Measurements from ENCODE around the gene CD83. TPM values are rescaled to one million over a fixed set of nuclear protein-coding genes. Genes with fewer than 3 reads are reported as not detected.

The CD83 gene
- total RNA-seq, 4 donors from 2014 or later: 0.82 to 4.8 (median 2.1) TPM

- H3K27me3 ChIP-seq: peaks cover 2% of the 10 kb centered on the region
- in situ Hi-C loops (cut with MboI; ENCODE audit: low pct_ligation_motif_present in 1 of 4, low pct_unique_long_range_greater_than_20kb in 1 of 4, low sequenced_read_pairs in 3 of 4) (no loop called here), intact Hi-C loops (cut with DNase I; ENCODE audit: low total_unique reads) (no loop called here)
- 32 to 49% methylated on average over 3 to 4 of the region's 4 CpGs for WGBS, 2 donors (ENCODE audit: low coverage in 1 of 2)
- H3K4me3 ChIP-seq: no peak overlapping the region
- H3K36me3 ChIP-seq: no peaks in the 10 kb centered on the region
- TF ChIP-seq POLR2AphosphoS5 (IDR thresholded peaks at IDR 0.05) (no peak), CTCF (IDR thresholded peaks at IDR 0.05) (no peak), EP300 (IDR thresholded peaks at IDR 0.05; ENCODE audit: low read depth) (no peak)
- H3K9me3 ChIP-seq: no peaks in the 10 kb centered on the region
- DNase-seq: no peak
- no peaks in the 10 kb centered on the region for H3K4me1 ChIP-seq
- no peak overlapping the region for H3K27ac ChIP-seq
Observed at GRCh38 chr6:14091339-14091978, 26.1 kb upstream of the CD83 start.

GRCh38 chr6:14092316-14092715 lies 25.3 kb upstream of the CD83 start:
- H3K4me1 ChIP-seq: no peaks in the 10 kb centered on the region
- no peak overlapping the region for H3K4me3 ChIP-seq
- in situ Hi-C loops (cut with MboI; ENCODE audit: low pct_ligation_motif_present in 1 of 4, low pct_unique_long_range_greater_than_20kb in 1 of 4, low sequenced_read_pairs in 3 of 4) (no loop called here), intact Hi-C loops (cut with DNase I; ENCODE audit: low total_unique reads) (no loop called here)
- TF ChIP-seq EP300 (IDR thresholded peaks at IDR 0.05; ENCODE audit: low read depth) (no peak), POLR2A (IDR thresholded peaks at IDR 0.05) (no peak), POLR2AphosphoS5 (IDR thresholded peaks at IDR 0.05) (no peak), CTCF (IDR thresholded peaks at IDR 0.05) (no peak)
- no peak for DNase-seq
- H3K27me3 ChIP-seq: peaks cover 2% of the 10 kb centered on the region
- H3K36me3 ChIP-seq: no peaks in the 10 kb centered on the region
- no peak overlapping the region for H3K27ac ChIP-seq
- WGBS, 2 donors (ENCODE audit: low coverage in 1 of 2): 80 to 90% methylated on average over 3 of the region's 3 CpGs
- no peaks in the 10 kb centered on the region for H3K9me3 ChIP-seq

GRCh38 chr6:14092838-14093789 lies 24.5 kb upstream of the CD83 start:
- TF ChIP-seq EP300 (IDR thresholded peaks at IDR 0.05; ENCODE audit: low read depth) (no peak), CTCF (IDR thresholded peaks at IDR 0.05) (no peak), POLR2AphosphoS5 (IDR thresholded peaks at IDR 0.05) (no peak), POLR2A (IDR thresholded peaks at IDR 0.05) (no peak)
- no peak overlapping the region for H3K4me3 ChIP-seq
- in situ Hi-C loops (cut with MboI; ENCODE audit: low pct_ligation_motif_present in 1 of 4, low pct_unique_long_range_greater_than_20kb in 1 of 4, low sequenced_read_pairs in 3 of 4): no loop called here
- WGBS, 2 donors (ENCODE audit: low coverage in 1 of 2): 66 to 78% methylated on average over 8 to 11 of the region's 11 CpGs
- no peaks in the 10 kb centered on the region for H3K4me1 ChIP-seq
- H3K27me3 ChIP-seq: peaks cover 2% of the 10 kb centered on the region
- H3K36me3 ChIP-seq: no peaks in the 10 kb centered on the region
- no peak overlapping the region for H3K27ac ChIP-seq
- no peak for DNase-seq
- intact Hi-C loops (cut with DNase I; ENCODE audit: low total_unique reads): no loop called here
- H3K9me3 ChIP-seq: no peaks in the 10 kb centered on the region

- H3K27me3 ChIP-seq: no peaks in the 10 kb centered on the region
- in situ Hi-C loops (cut with MboI; ENCODE audit: low pct_ligation_motif_present in 1 of 4, low pct_unique_long_range_greater_than_20kb in 1 of 4, low sequenced_read_pairs in 3 of 4) (no loop called here), intact Hi-C loops (cut with DNase I; ENCODE audit: low total_unique reads) (no loop called here)
- H3K9me3 ChIP-seq: no peaks in the 10 kb centered on the region
- no peak overlapping the region for H3K4me3 ChIP-seq
- no peaks in the 10 kb centered on the region for H3K4me1 ChIP-seq
- no peak for TF ChIP-seq CTCF (IDR thresholded peaks at IDR 0.05)
- TF ChIP-seq POLR2A (IDR thresholded peaks at IDR 0.05): no peak
- no peak for TF ChIP-seq POLR2AphosphoS5 (IDR thresholded peaks at IDR 0.05)
- TF ChIP-seq EP300 (IDR thresholded peaks at IDR 0.05; ENCODE audit: low read depth): no peak
- no peaks in the 10 kb centered on the region for H3K36me3 ChIP-seq
- DNase-seq: no peak
- no peak overlapping the region for H3K27ac ChIP-seq
- WGBS, 2 donors (ENCODE audit: low coverage in 1 of 2): 88 to 100% methylated on average over 1 to 4 of the region's 4 CpGs
Observed at GRCh38 chr6:14094721-14095120, 22.9 kb upstream of the CD83 start.
